Activated T-cell treated with anti-CD3 and anti-CD28 coated beads, Interleukin-2, amount 50 U/mL, for 24 hours (primary cell): ENCODE measurements around the gene C6orf47.

Experiments used
- DNase-seq: peaks from one replicate; pipeline ENCODE4 v3.0.0-alpha.2; 2020
- H3K27ac Mint-ChIP-seq: 2 replicates; pipeline ENCODE4 v1.8.0; 2020; ENCODE audit warnings: mild to moderate bottlenecking, mixed read lengths
- H3K27me3 Mint-ChIP-seq: 2 replicates; pipeline ENCODE4 v1.8.0; 2020; ENCODE audit warnings: mixed read lengths
- H3K36me3 Mint-ChIP-seq: 2 replicates; pipeline ENCODE4 v1.8.0; 2020; ENCODE audit warnings: low read depth, mixed read lengths
- H3K4me1 Mint-ChIP-seq: 2 replicates; pipeline ENCODE4 v1.8.0; 2020; ENCODE audit warnings: low read depth, mixed read lengths
- H3K4me3 Mint-ChIP-seq: 2 replicates; pipeline ENCODE4 v1.8.0; 2020; ENCODE audit warnings: mild to moderate bottlenecking, moderate library complexity, mixed read lengths
- H3K9me3 Mint-ChIP-seq: 2 replicates; pipeline ENCODE4 v1.8.0; 2020; ENCODE audit warnings: mixed read lengths

The C6orf47 gene

GRCh38 chr6:31692353-31692752 lies 31.8 kb upstream of the C6orf47 start:
- Mint-ChIP-seq H3K27ac (no peak overlapping the region), H3K4me1 (peaks cover 11% of the 10 kb centered on the region), H3K27me3 (no peaks in the 10 kb centered on the region), H3K4me3 (no peak overlapping the region), H3K9me3 (no peaks in the 10 kb centered on the region), H3K36me3 (peaks cover 94% of the 10 kb centered on the region)
- no peak for DNase-seq

- H3K27me3 Mint-ChIP-seq, result no peaks in the 10 kb centered on the region
- peaks cover 93% of the 10 kb centered on the region for H3K36me3 Mint-ChIP-seq
- no peaks in the 10 kb centered on the region for H3K9me3 Mint-ChIP-seq
- peaks cover 9% of the 10 kb centered on the region for H3K4me1 Mint-ChIP-seq
- no peak overlapping the region for H3K4me3 Mint-ChIP-seq
- no peak for DNase-seq
- H3K27ac Mint-ChIP-seq, result peak overlapping the region; percentile 44
Measured at GRCh38 chr6:31691564-31692108, 31.1 kb upstream of the C6orf47 start.

- Mint-ChIP-seq H3K27ac (peak overlapping the region; percentile 70), H3K9me3 (no peaks in the 10 kb centered on the region), H3K4me3 (no peak overlapping the region), H3K4me1 (peaks cover 9% of the 10 kb centered on the region), H3K36me3 (peaks cover 93% of the 10 kb centered on the region), H3K27me3 (no peaks in the 10 kb centered on the region)
- DNase-seq, result no peak
Measured at GRCh38 chr6:31691078-31691463, 30.5 kb upstream of the C6orf47 start.

DNA sequence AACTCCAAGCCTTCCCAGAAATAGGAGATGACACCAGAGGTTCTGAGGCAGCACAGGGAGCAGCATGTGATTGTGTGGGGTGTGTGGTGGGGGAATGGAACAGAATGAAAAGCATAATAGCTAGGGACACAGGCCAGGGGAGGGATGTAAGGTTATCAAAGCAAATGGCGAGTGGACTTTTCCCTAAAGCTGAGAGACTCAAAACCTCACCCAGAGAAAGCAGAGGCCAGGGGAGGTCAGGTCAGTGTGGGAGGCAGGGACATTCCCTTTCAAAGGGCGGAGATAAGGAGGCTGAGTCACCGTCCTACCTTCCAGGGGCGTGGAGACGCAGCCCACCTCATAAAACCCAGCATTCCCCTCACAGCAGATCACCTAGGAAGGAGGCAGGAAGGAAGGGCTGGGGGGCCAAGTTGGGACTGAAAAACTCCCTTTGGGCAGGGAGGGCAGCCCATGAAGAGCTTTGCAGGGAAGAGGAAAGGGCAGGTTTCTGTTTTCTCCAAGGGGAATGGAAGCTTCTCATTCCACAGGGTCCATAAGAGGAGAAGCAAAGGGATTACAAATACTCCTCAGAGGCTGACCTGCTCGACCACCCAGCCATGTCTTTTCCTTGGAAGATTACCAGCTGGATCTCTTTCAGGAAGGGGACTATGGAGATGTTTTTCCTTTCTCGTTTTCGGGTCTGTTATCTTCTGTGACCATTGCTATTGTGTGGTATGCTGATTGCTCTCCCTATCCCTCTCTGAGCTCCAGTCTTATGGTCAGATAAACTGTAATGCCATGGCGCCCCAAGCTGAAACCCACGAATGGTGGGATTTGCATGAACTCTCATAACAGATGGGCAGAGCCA lies 29.9 kb upstream of the C6orf47 start:
- H3K27me3 Mint-ChIP-seq, result no peaks in the 10 kb centered on the region
- DNase-seq, result no peak
- H3K36me3 Mint-ChIP-seq, result peaks cover 93% of the 10 kb centered on the region
- peaks cover 9% of the 10 kb centered on the region for H3K4me1 Mint-ChIP-seq
- no peaks in the 10 kb centered on the region for H3K9me3 Mint-ChIP-seq
- H3K4me3 Mint-ChIP-seq, result no peak overlapping the region
- H3K27ac Mint-ChIP-seq, result peak overlapping the region; percentile 73

DNA sequence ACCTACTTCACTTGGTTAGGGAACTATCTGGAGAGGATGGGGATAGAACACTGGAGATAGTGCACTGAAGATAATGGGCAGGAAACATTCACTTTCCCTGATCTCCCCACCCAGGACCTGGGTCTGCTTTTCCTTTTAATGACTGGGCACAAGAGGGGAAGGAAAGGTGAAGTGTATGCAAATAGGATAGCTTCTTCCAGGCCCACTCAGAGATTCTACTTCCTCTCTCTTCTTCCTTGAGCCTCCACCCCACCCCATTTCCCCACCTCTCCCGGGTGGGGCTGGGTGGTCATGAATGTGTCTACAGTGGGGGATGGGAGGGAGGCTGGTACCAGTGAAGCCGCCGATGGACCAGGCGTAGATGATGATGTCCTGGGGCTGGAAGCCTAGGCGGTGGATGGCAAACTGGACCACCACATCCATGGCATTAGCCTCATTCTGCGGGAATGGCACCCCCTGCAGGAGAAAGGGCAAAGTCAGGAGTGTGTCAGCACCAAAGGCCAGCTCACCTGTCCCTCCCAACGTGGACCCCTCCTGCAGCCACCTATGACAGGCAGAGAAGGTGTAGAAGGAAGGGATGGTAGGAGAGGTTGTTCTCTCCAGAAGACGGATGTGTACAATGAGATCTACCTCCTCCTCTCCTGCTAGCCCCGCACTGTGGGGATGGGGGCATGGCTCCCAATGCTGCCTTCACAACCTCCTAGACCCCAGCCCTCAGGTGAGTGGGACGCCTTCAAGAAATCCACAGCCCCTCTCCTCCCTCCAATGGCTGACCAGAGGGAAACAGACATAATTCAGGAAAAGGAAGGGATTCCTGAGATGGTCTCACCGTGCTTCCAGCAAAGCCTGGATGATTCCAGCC lies 28.9 kb upstream of the C6orf47 start:
- Mint-ChIP-seq H3K4me3 (no peak overlapping the region), H3K4me1 (peaks cover 9% of the 10 kb centered on the region), H3K9me3 (no peaks in the 10 kb centered on the region), H3K27me3 (no peaks in the 10 kb centered on the region), H3K27ac (peak overlapping the region; percentile 73), H3K36me3 (peaks cover 90% of the 10 kb centered on the region)
- DNase-seq, result no peak

DNA sequence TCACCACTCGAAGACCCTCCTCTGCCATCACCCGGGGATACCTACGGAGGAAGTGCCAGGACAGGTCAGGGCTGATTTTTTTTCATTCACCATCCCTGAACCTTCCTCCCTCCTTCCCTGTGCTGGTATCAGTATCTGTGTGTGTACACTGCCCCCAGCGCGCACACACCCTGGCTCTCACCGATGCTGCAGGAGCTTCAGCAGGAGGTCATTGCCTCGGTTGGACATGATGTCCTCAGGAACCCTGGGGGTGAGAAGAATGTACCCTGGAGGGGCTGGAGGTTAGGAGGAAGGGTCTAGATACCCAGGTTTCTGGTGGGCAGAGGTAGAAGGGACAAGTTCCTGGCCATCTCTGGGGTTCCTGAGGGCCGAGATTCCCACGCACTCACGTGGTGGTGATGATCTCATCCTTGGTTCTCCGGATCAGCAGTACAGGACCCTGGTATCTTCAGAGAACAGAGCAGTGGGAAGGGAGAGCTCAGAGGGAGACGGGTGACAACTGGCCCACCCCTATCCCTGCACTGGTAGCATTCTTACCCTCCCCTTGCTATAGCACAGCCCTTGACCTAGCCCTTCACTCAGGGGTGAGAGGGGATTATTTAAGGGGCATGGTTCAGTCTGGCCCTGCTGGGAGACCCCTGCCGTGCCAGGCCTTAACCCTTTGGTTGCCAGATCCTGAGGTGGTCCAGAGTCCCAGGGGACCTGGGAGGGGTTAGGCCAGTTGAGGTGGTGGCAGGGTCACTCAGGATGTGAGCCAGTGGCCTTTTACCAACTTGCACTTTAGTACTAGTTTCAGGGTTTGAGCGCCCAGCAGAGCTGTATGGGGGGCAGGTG lies 27.5 kb upstream of the C6orf47 start:
- peaks cover 81% of the 10 kb centered on the region for H3K36me3 Mint-ChIP-seq
- peaks cover 9% of the 10 kb centered on the region for H3K4me1 Mint-ChIP-seq
- no peak overlapping the region for H3K4me3 Mint-ChIP-seq
- no peaks in the 10 kb centered on the region for H3K9me3 Mint-ChIP-seq
- peak overlapping the region; percentile 44 for H3K27ac Mint-ChIP-seq
- DNase-seq, result no peak
- H3K27me3 Mint-ChIP-seq, result no peaks in the 10 kb centered on the region

DNA sequence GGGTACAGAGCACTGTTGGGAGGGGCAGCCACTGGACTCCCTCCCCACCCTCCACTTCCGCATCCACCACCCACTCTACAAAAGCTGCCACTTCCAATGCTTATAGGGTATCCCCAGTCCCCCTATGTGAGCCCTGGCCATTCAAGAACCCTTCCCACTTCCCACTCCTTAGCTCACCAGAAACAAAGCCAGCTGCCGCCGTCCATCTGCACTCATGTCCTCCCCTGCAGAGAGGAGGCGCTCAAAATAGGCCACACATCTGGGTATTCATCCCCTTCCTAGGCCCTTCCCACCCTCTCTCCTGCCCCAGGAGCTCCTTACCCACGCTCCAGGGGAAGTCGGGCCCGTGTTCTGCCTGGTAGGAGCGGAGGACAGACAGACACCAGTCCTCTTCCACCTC lies 26.7 kb upstream of the C6orf47 start:
- no peak for DNase-seq
- Mint-ChIP-seq H3K4me1 (peaks cover 9% of the 10 kb centered on the region), H3K27me3 (no peaks in the 10 kb centered on the region), H3K9me3 (no peaks in the 10 kb centered on the region), H3K36me3 (peaks cover 75% of the 10 kb centered on the region), H3K4me3 (no peak overlapping the region), H3K27ac (no peak overlapping the region)

- Mint-ChIP-seq H3K27ac (no peak overlapping the region), H3K4me1 (peaks cover 14% of the 10 kb centered on the region), H3K27me3 (no peaks in the 10 kb centered on the region), H3K36me3 (peaks cover 69% of the 10 kb centered on the region), H3K4me3 (no peak overlapping the region), H3K9me3 (no peaks in the 10 kb centered on the region)
- no peak for DNase-seq
Measured at GRCh38 chr6:31686483-31686882, 25.9 kb upstream of the C6orf47 start.

DNA sequence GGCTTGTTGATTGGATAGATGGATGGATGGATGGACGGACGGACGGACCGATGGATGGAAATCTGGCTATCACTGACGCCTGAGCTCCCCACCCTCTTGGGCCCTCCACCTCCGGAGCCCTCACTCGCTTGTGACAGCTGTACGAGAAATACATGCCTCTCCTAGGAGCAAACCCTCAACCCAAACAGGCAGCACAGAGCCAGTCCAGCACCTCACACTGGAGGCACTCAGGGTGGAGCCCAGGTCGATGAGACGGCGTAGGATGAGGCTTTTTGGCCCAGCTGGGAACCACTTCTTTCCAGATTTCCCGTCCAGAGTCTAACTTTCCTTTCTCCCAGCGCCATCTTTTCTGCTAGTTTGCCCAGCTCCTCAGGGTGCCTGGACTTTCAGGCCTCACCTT lies 23.0 kb upstream of the C6orf47 start:
- no peak for DNase-seq
- H3K9me3 Mint-ChIP-seq, result no peaks in the 10 kb centered on the region
- H3K27me3 Mint-ChIP-seq, result no peaks in the 10 kb centered on the region
- H3K4me3 Mint-ChIP-seq, result no peak overlapping the region
- no peak overlapping the region for H3K27ac Mint-ChIP-seq
- H3K36me3 Mint-ChIP-seq, result peaks cover 41% of the 10 kb centered on the region
- peaks cover 20% of the 10 kb centered on the region for H3K4me1 Mint-ChIP-seq

DNA sequence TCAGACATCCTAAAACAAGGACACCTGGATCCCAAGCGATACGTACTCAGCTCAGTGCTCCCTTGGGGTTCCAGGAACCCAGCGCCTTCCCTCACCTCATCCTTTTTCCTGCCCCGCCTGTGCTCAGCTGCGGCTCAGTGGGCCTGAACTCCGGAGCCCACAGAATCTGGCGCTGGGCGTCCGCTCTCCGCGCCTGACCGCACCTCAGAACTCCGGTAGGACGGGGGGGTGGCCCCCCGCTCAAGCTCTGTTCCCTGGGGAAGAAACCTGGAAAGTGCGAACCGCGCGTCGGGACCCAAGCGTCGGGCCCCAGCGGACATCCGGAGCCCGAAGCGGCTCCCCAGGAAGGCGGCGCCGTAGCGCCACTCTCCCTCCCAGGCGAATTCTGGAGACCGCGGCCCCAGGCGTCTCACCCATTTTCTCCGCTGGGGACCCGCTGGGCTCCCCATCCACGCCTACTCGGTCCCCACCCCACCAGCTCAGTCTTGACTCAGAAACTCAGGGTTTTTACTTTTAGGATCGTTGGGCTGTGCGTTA lies 20.6 kb upstream of the C6orf47 start:
- Mint-ChIP-seq H3K4me3 (peak overlapping the region; percentile 79), H3K27ac (peak overlapping the region; percentile 75)
- peak; percentile 67 for DNase-seq

GRCh38 chr6:31680226-31681134 lies 19.9 kb upstream of the C6orf47 start, which contains the start of gene LY6G5C:
Gene LY6G5C (minus strand): TSS chr6:31681067. CDS start chr6:31680373, 694 bp downstream.
- peak within 1 kb of the TSS; percentile 75 for H3K27ac Mint-ChIP-seq
- H3K27me3 Mint-ChIP-seq, result no peaks in the 10 kb centered on the region
- peaks cover 20% of the 10 kb centered on the region for H3K4me1 Mint-ChIP-seq
- H3K9me3 Mint-ChIP-seq, result no peaks in the 10 kb centered on the region
- H3K4me3 Mint-ChIP-seq, result peak within 1 kb of the TSS; percentile 79
- H3K36me3 Mint-ChIP-seq, result peaks cover 13% of the 10 kb centered on the region
- DNase-seq, result peak; percentile 77

More for the DNA sequence above, 20.6 kb upstream of the C6orf47 start:
- Mint-ChIP-seq H3K36me3 (peaks cover 18% of the 10 kb centered on the region), H3K4me1 (peaks cover 20% of the 10 kb centered on the region), H3K9me3 (no peaks in the 10 kb centered on the region), H3K27me3 (no peaks in the 10 kb centered on the region)

DNA sequence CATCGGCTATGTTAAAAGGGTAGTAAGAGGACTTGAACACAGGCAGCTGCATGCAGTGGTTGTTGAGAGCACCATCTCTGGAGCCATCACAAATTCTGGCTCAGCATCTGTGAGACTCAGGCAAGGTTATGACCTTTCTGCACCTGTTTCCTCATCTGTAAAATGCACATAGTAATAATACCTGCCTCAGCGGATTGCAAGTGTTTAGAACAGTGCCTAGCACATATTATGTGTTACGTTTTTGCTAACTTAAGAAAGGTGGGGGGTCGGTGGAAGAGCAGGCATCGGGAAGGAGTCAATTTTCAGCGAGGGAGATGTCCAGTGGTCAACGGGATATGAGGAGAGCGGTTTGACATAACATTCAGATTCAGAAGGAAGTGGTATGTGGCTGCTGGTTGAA lies 17.4 kb upstream of the C6orf47 start:
- H3K27me3 Mint-ChIP-seq, result no peaks in the 10 kb centered on the region
- H3K4me3 Mint-ChIP-seq, result no peak overlapping the region
- H3K36me3 Mint-ChIP-seq, result peaks cover 21% of the 10 kb centered on the region
- peaks cover 20% of the 10 kb centered on the region for H3K4me1 Mint-ChIP-seq
- no peaks in the 10 kb centered on the region for H3K9me3 Mint-ChIP-seq
- H3K27ac Mint-ChIP-seq, result no peak overlapping the region
- no peak for DNase-seq

DNA sequence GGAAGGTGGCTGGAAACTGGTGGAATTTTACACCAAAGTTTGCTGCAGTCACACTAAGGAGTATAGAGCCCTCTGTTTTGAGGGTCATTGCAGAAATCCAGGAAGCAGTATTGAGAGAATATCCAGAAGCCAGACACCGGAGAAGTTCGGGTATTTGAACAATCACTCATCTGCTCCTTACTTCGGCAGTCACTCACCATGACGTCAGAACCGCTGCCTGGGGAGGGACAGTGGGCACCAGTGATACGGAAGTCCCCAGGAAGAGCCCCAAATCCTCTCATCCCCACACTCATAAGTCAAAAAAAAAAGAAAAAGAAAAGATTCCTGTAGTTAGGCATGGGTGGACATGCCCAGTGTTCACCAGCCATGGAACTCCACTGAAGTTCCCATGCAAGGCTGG lies 16.3 kb upstream of the C6orf47 start:
- Mint-ChIP-seq H3K27ac (no peak overlapping the region), H3K36me3 (peaks cover 32% of the 10 kb centered on the region), H3K27me3 (no peaks in the 10 kb centered on the region), H3K9me3 (no peaks in the 10 kb centered on the region), H3K4me3 (no peak overlapping the region), H3K4me1 (peaks cover 19% of the 10 kb centered on the region)
- no peak for DNase-seq
